Measurements from ENCODE around the gene CD2BP2.

GRCh38 chr16:30382111-30382881, 27.2 kb upstream of the CD2BP2 start, which contains the start of gene SEPTIN1:
- TF ChIP-seq CTCF (conservative IDR thresholded peaks at IDR 0.05; ENCODE audit: low read depth, low read length): no peak
- TF ChIP-seq EZH2phosphoT487 (IDR thresholded peaks at IDR 0.05; ENCODE audit: borderline replicate concordance, low read length): no peak

All from PC-3 (cell line).